Right atrium auricular region (tissue), 2 donors: ENCODE data around the gene SCMH1. TPM values are rescaled to one million over a fixed set of nuclear protein-coding genes. Genes with fewer than 3 reads are reported as not detected.

Source experiments
- DNase-seq: peaks from one replicate; pipeline ENCODE4 v3.0.0-alpha.2; 2019; ENCODE audit warnings: low spot score
- H3K27ac ChIP-seq, 2 donors: fragments of 200-600 bp; sonication (generic); 1 replicate in 1 of 2; 2 replicates in 1 of 2; pipeline ENCODE4 v1.5.1; 2016 to 2019
- H3K27me3 ChIP-seq, 2 donors: fragments of 200-600 bp; sonication (generic); one replicate each; pipeline versions ENCODE4 v1.5.1 to v1.6.0; 2017 to 2019
- H3K36me3 ChIP-seq: fragments of 200-600 bp; sonication (generic); one replicate; pipeline ENCODE4 v1.5.1; 2016
- H3K4me1 ChIP-seq, 2 donors: fragments of 200-600 bp; sonication (generic); one replicate each; pipeline versions ENCODE4 v1.5.1 to v1.6.0; 2017 to 2019
- H3K4me3 ChIP-seq, 2 donors: fragments of 200-600 bp; sonication (generic); 1 replicate in 1 of 2; 2 replicates in 1 of 2; pipeline ENCODE4 v1.5.1; 2017 to 2019; ENCODE audit warnings: mild to moderate bottlenecking in 1 of 2, moderate library complexity in 1 of 2
- H3K9me3 ChIP-seq, 2 donors: fragments of 200-600 bp; sonication (generic); one replicate each; pipeline ENCODE4 v1.5.1; 2019
- total RNA-seq, 2 donors: library from RNA; depleted of rRNA; stranded (reverse); fragments of >200 nt; gene quantifications; one replicate each; pipeline ENCODE4 v1.1.0, GENCODE V29; 2016
- TF ChIP-seq, protein P1 (sequence below), 2 donors: fragments of 200-600 bp; sonication (generic); IDR thresholded peaks; one replicate each; pipeline ENCODE4 v1.5.1; 2019; ENCODE audit warnings: antibody characterized with exemption in 2 of 2

SCMH1 gene
- total RNA-seq, 2 donors from 2014 or later, result 50.1 to 62.5 TPM

DNA sequence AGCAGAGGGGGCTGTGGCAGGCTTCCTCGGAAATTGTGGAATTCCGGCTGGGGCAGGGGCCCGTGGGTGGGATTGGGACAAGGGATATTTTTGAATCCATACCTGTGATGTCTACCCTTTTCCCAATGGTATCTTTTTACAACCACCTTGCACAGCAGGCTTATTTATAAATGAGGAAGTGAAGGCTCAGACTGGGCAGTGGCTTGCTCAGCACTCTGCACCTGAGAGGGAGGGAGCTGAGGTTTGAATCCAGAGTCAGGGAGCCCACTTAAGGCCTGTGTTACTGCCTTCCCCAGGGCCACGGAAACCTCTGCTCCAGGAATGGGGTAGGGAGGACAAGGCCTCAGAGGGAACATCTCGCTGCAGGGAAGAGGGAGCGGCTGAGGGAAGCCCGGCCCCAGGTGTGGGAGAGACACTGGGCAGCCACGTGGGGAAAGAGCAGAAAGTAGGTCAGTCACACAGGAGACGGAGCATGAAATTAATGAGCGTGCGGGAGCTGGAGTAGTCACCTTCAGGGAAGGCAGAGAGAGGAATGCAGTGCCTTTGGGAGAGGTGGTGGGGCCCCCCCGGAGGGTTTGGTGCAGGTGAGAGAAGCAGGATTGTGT, 35.4 kb upstream of the SCMH1 start:
- H3K9me3 ChIP-seq, result no peaks in the 10 kb centered on the region
- no peak for DNase-seq
- TF ChIP-seq, protein P1, sequence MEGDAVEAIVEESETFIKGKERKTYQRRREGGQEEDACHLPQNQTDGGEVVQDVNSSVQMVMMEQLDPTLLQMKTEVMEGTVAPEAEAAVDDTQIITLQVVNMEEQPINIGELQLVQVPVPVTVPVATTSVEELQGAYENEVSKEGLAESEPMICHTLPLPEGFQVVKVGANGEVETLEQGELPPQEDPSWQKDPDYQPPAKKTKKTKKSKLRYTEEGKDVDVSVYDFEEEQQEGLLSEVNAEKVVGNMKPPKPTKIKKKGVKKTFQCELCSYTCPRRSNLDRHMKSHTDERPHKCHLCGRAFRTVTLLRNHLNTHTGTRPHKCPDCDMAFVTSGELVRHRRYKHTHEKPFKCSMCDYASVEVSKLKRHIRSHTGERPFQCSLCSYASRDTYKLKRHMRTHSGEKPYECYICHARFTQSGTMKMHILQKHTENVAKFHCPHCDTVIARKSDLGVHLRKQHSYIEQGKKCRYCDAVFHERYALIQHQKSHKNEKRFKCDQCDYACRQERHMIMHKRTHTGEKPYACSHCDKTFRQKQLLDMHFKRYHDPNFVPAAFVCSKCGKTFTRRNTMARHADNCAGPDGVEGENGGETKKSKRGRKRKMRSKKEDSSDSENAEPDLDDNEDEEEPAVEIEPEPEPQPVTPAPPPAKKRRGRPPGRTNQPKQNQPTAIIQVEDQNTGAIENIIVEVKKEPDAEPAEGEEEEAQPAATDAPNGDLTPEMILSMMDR (IDR thresholded peaks at IDR 0.05), result no peak
- no peak overlapping the region for H3K27ac ChIP-seq
- no peaks in the 10 kb centered on the region for H3K27me3 ChIP-seq
- H3K4me1 ChIP-seq, result peaks cover 0 to under 1% of the 10 kb centered on the region in 2 donors
- no peaks in the 10 kb centered on the region for H3K36me3 ChIP-seq
- H3K4me3 ChIP-seq, result no peak overlapping the region

DNA sequence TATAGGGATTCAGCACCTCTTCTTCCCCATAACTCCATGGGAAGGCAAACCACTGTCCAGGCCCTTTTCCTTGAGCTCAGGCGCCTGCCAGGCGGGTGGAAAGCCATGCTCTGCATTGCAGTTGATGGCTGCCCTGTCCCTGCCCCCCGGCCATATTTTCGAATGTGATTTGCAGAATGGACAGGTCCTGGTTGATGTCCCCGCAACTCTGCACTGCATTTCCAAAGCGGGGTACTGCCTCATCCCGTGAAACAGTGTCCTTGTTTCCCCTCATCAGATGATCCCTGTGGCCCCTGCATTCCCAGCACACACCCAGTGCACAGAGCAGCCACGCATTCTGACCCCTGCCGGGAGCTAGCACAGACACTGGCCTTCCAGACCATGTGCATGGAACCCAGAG, 33.7 kb upstream of the SCMH1 start:
- no peaks in the 10 kb centered on the region for H3K27me3 ChIP-seq
- H3K36me3 ChIP-seq, result no peaks in the 10 kb centered on the region
- TF ChIP-seq, protein P1 (IDR thresholded peaks at IDR 0.05), result no peak
- H3K27ac ChIP-seq, result no peak overlapping the region
- H3K4me1 ChIP-seq, result no peaks in the 10 kb centered on the region
- H3K9me3 ChIP-seq, result no peaks in the 10 kb centered on the region
- DNase-seq, result no peak
- no peak overlapping the region for H3K4me3 ChIP-seq

DNA sequence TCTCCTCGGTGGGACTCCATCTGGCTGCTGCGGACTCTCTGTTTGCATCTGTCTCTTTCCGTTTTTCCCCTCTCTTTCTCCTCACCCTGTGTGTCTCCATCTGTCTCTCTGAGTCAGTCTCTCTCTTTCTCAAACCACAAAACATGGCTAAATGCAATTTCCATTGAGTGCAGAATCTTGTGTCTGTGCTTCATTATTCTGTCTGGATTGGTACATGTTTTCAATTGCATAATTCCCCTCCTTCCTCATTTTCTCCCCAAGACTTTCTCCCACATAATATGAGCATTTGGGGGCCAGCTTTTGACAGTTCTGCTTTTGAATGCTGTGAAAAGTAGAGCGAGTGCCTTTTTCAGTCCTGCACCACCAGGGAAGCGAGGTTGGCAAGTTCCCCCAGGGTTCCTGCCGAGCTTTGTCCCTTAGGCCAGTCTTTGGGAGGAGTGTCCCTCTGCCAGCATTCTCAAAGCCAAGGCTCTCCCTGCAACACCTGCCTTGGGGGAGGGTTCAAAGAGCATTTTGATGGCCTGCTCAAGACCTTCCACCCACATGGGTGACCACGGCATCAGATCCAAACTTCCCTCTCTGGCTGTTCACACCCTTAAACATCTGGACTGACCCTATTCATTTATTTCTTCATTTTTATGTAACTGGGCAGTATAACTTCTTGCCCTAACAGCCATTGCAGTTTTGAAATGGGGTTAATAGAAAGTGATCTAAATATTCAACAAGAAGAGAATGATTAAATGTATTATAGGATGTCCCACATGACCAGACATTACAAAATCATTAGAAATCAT, 32.8 kb upstream of the SCMH1 start:
- TF ChIP-seq, protein P1 (IDR thresholded peaks at IDR 0.05), result no peak
- H3K27ac ChIP-seq, result no peak overlapping the region
- no peaks in the 10 kb centered on the region for H3K27me3 ChIP-seq
- no peak overlapping the region for H3K4me3 ChIP-seq
- no peaks in the 10 kb centered on the region for H3K36me3 ChIP-seq
- H3K9me3 ChIP-seq, result no peaks in the 10 kb centered on the region
- DNase-seq, result no peak
- H3K4me1 ChIP-seq, result no peaks in the 10 kb centered on the region

DNA sequence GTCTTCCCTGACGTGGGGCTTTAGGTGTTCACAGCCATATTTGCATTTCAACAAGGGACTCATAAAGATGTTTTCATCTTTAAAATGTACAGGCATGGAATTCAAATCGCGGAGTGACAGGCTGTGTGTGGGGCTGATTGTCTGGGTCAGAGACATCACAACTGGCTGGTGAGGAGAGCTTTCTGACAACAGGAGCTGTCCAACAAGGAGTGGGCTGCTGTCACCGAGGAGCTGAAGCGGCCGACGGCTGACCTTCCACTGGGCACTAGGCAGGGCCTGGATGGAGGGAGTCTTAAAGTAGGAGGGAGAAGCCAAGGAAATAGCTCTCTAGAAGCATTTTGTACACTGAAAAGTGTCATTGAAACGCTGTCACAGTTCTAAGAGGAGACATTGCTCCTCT, 30.5 kb upstream of the SCMH1 start:
- no peak for DNase-seq
- H3K4me1 ChIP-seq, result no peaks in the 10 kb centered on the region
- no peaks in the 10 kb centered on the region for H3K9me3 ChIP-seq
- TF ChIP-seq, protein P1 (IDR thresholded peaks at IDR 0.05), result no peak
- no peaks in the 10 kb centered on the region for H3K36me3 ChIP-seq
- no peaks in the 10 kb centered on the region for H3K27me3 ChIP-seq
- H3K4me3 ChIP-seq, result no peak overlapping the region
- no peak overlapping the region for H3K27ac ChIP-seq

DNA sequence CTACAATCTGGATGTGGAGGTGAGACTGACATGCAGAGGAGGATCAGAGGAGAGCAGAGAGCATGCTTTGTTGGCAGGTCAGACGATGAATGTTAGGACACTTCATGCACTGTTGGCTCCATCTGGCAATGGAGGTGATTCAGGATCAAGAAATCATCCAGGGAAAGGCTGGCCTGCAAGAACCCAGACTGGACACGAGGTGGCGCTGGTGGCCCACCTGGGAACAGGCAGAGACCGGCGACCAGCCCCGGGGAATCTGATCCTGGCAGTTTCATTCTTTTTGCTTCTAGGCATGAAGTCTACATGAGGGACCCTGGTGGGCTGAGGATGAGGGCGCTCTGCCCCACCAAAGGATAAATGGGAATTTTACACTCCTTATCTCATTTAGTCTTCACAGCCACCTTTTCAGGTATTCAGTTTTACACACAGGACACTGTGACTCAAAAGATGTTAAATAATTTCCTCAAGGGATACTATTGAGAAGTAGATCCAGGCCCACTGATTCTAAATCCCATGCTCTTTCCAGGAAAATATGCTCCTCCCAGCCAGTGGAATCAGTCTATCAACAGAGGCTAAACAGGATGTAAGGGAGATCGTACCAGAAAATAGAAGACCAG, 26.2 kb upstream of the SCMH1 start:
- H3K4me1 ChIP-seq, result no peaks in the 10 kb centered on the region
- TF ChIP-seq, protein P1 (IDR thresholded peaks at IDR 0.05), result peak; percentile 97 to 99
- no peak overlapping the region for H3K4me3 ChIP-seq
- DNase-seq, result peak; percentile 88
- no peak overlapping the region for H3K27ac ChIP-seq
- no peaks in the 10 kb centered on the region for H3K27me3 ChIP-seq
- no peaks in the 10 kb centered on the region for H3K9me3 ChIP-seq
- no peaks in the 10 kb centered on the region for H3K36me3 ChIP-seq
